Sigmoid colon (tissue), 3 donors: Measurements from ENCODE around the gene PLD1.

Experiments used
- CTCF ChIP-seq, 4 experiments: fragments of 450-650 bp in 3 of 4; fragments of 200-600 bp in 1 of 4; IDR thresholded peaks; one replicate each; pipeline ENCODE4 v1.5.1; 2016 to 2019; ENCODE audit warnings: antibody characterized with exemption in 4 of 4, mild to moderate bottlenecking in 3 of 4, moderate library complexity in 2 of 4
- POLR2A ChIP-seq, 2 donors: fragments of 450-650 bp; IDR thresholded peaks; one replicate each; pipeline ENCODE4 v1.6.1; 2016; ENCODE audit warnings: antibody characterized with exemption in 2 of 2, mild to moderate bottlenecking in 2 of 2, moderate library complexity in 2 of 2

DNA sequence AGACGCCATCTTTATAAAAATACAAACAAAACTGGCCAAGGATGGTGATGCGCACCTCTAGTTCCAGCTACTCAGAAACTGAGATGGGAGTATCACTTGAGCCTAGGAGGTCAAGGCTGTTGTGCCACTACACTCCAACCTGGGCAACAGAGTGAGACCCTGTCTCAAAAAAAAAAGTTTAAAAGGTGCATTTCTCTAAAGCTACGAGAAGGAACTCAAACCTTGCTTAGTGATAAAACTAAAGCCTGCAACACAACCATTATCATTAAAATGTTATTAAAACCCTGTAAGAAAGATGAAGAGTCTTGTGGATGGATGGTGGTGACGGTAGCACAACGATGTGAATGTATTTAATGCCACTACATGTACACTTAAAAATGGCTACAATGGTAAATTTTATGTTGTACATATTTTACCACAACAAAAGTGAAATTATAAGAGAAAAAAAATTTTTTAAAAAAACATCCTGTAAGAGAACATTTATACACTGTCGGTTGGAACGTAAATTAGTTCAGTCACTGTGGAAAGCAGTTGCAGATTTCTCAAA lies 3.1 kb downstream of the PLD1 start:
- TF ChIP-seq CTCF (IDR thresholded peaks at IDR 0.05) (no peak), POLR2A (IDR thresholded peaks at IDR 0.05) (no peak)
